GM12878 (cell line): Measurements from ENCODE around the gene HBZ.

Source experiments
- TF ChIP-seq, protein P1 (sequence below): IDR thresholded peaks from 2 replicates; pipeline ENCODE4 v1.6.1; 2012; ENCODE audit warnings: low read depth, low read length, improper control_type of control experiment
- TF ChIP-seq, protein P2 (sequence below), 3 experiments: IDR thresholded peaks in 2 of 3; conservative IDR thresholded peaks in 1 of 3; 2 replicates each; pipeline ENCODE4 v1.5.1; 2011; ENCODE audit warnings: low read depth in 3 of 3, low read length in 3 of 3, mild to moderate bottlenecking in 3 of 3, control low read depth in 2 of 3, moderate library complexity in 2 of 3, inconsistent platforms in 1 of 3, mixed read lengths in 1 of 3; ENCODE audit not compliant: control insufficient read depth in 2 of 3, insufficient read depth in 1 of 3; ENCODE audit errors: extremely low read depth in 1 of 3

DNA sequence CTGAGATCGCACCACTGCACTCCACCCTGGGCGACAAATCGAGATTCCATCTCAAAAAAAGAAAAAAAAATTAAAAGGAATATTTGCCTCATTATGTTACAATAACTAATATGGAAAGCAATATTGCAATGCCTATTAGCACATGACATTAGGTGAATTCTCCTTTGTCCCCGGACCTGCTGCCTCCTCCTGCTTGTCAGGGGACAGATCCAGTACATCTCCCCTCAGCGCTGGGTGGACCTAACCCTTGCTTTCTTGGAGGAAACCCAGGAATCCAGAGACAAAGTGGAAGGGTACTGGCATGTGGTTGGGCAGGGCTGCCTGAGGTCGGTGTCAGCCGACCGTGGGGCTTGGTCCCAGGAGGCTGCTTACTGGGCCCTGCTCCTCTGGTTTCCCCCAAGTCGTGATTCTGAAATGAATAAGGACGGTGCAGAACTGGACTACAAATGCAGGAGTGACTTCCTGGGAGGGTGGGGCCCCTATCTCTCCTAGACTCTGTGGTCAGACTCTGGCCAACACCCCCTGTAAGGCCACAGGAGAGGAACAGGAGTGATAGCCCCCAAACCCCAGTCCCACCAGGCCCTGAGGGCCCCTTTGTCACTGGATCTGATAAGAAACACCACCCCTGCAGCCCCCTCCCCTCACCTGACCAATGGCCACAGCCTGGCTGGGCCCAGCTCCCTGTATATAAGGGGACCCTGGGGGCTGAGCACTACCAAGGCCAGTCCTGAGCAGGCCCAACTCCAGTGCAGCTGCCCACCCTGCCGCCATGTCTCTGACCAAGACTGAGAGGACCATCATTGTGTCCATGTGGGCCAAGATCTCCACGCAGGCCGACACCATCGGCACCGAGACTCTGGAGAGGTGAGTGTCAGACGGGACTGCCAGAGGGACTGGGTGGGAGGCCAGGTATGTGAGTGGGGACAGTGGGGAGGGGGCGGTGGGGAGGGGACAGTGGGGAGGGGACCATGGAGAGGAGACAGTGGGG is at the start of gene HBZ:
- TF ChIP-seq, protein P1, sequence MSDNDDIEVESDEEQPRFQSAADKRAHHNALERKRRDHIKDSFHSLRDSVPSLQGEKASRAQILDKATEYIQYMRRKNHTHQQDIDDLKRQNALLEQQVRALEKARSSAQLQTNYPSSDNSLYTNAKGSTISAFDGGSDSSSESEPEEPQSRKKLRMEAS = no peak
- TF ChIP-seq, protein P2, sequence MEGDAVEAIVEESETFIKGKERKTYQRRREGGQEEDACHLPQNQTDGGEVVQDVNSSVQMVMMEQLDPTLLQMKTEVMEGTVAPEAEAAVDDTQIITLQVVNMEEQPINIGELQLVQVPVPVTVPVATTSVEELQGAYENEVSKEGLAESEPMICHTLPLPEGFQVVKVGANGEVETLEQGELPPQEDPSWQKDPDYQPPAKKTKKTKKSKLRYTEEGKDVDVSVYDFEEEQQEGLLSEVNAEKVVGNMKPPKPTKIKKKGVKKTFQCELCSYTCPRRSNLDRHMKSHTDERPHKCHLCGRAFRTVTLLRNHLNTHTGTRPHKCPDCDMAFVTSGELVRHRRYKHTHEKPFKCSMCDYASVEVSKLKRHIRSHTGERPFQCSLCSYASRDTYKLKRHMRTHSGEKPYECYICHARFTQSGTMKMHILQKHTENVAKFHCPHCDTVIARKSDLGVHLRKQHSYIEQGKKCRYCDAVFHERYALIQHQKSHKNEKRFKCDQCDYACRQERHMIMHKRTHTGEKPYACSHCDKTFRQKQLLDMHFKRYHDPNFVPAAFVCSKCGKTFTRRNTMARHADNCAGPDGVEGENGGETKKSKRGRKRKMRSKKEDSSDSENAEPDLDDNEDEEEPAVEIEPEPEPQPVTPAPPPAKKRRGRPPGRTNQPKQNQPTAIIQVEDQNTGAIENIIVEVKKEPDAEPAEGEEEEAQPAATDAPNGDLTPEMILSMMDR (IDR thresholded peaks at IDR 0.05 in 2 of 3, conservative IDR thresholded peaks at IDR 0.05 in 1 of 3; ENCODE audit: control insufficient read depth in 2 of 3, extremely low read depth in 1 of 3, insufficient read depth in 1 of 3, low read depth in 3 of 3, low read length in 3 of 3) = no peak
